ENCODE data around the gene MMP24.
"Not testable (repeated sequence)": the region's sequence is repeated elsewhere in the genome, so short reads cannot be mapped to it uniquely, and the experiment has no call there.

Gene MMP24

GRCh38 chr20:35226126-35226883 lies at the start of gene MMP24:
TSS of gene MMP24 (plus strand) at chr20:35226690. CDS start at chr20:35226739, 49 bp downstream.
- no peak for DNase-seq

GRCh38 chr20:35179292-35180212 lies 46.9 kb upstream of the MMP24 start:
- no peak for DNase-seq

- no peak for DNase-seq
Measured at GRCh38 chr20:35180266-35180665, 46.2 kb upstream of the MMP24 start.

DNA sequence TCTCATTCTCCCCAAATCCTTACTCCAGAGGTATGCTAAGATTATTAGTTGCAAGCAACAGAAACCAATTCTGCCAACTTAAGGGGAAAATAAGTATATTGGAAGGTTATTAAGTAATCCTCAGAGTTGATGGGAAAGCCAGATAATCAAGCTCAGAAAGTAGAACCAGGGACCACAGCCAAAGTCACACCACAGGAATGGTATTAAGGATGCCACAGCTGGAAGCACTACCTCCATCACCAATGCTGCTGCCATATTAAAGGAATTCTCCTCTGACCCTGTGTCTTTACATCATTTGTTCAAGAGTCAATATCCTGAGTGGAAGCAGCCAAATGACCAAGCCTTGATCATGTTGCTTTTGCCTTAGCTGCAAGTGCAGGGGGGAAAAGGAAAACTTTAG lies 44.8 kb upstream of the MMP24 start:
- DNase-seq, result no peak

GRCh38 chr20:35186691-35187289 lies 39.7 kb upstream of the MMP24 start:
- DNase-seq, result not testable (repeated sequence)

DNA sequence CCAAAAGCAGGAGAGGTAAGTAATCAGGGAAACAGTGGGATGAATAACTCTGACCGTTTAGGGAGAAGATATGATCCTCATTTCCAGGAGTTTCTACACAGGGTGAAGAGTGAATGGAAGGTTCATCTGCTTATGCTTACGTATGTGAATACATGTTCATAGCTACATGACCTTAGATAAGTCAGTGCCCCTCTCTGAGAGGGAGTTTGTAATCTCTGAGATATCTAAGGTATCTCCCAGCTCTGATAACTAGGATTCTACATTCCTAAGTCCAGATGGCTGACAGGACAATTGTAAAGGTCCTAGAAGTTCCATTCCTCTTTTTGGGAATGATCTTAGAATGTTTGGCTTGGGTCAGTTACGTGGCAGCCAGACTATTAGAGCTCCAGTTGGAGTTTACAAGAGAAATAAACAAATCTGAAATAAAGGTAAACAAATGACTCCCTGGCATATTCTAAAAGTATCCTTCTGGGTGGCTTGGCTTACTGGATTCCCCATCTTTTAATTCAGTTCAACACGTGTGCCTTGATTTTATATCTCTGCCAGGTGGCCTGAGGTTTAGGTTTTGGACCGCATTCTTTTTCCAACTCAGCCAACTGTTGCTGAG lies 38.8 kb upstream of the MMP24 start:
- no peak for DNase-seq

DNA sequence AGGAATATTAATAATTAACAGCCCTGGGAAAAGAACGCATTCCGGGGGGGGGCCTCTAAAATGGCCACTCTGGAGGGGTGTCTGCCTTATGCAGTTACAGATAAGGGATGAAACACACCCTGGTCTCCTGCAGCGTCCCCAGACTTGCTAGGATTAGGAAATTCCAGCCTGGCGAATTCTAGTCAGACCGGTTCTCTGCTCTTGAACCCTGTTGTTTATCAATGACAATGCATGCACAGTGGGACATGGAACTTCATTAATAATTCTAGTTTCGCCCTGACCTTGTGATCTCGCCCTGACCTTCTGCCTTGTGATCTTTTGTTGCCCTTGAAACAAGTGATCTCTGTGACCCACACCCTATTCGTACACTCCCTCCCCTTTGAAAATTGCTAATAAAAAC lies 37.3 kb upstream of the MMP24 start:
- DNase-seq, result not testable (repeated sequence)

DNA sequence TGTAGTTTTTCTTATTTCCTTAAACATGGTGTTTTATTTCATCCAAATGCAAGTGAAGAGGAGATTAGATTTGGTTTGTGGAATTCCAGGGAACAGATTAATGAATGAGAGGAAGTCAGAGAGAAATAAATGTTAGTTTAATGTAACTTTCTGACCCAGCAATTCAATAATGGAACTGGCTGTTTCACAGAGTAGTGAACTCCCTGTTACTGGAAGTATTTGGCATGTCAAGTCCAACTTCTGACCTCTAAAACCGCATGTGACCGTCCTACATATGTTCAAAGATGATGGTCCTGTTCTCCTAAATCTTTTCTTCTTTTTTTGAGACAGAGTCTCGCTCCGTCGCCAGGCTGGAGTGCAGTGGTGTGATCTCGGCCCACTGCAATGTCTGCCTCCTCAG lies 35.9 kb upstream of the MMP24 start:
- no peak for DNase-seq

GRCh38 chr20:35191419-35192117 lies 34.9 kb upstream of the MMP24 start:
- DNase-seq, result no peak

DNA sequence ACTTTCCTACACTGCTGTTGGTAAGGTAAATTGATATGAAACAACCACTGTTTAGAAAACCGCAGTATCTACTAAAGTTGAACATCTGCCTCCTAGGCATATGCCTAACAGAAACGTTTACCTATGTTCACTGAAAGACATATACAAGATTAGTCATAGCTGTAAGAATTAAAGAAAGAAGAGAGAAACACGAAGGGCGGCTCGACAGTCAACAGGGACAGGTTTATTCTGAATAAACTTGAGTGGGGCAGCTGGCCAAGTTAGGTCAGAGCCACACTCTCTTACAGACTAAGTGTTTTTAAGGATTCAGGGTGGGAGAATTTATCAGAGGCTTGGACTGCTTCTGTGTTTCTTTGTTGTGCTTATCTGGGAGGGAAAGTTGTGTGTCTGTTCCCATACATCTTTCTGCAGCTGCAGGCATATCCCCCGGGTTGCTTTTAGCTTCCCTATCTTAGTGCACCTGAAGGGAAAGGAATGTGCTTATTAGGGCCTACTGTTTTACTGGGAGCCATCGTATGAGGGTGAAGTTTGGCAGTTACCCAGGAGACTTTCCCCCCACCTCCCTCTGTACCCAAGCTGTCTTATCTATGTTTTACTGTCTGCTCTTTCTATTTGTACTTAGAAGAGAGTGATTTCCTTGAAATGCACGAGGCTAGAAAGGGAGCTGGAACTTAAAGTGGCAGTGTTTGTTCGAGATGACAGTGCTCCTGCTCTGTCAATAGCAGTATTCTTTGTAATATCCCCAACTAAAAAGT lies 34.2 kb upstream of the MMP24 start:
- no peak for DNase-seq

GRCh38 chr20:35193031-35193791 lies 33.3 kb upstream of the MMP24 start:
- not testable (repeated sequence) for DNase-seq

- DNase-seq, result no peak
Measured at GRCh38 chr20:35196313-35196712, 30.2 kb upstream of the MMP24 start.

GRCh38 chr20:35199740-35200139 lies 26.8 kb upstream of the MMP24 start:
- no peak for DNase-seq

GRCh38 chr20:35200267-35200666 lies 26.2 kb upstream of the MMP24 start:
- DNase-seq, result no peak

GRCh38 chr20:35201467-35201866 lies 25.0 kb upstream of the MMP24 start:
- not testable (repeated sequence) for DNase-seq

DNA sequence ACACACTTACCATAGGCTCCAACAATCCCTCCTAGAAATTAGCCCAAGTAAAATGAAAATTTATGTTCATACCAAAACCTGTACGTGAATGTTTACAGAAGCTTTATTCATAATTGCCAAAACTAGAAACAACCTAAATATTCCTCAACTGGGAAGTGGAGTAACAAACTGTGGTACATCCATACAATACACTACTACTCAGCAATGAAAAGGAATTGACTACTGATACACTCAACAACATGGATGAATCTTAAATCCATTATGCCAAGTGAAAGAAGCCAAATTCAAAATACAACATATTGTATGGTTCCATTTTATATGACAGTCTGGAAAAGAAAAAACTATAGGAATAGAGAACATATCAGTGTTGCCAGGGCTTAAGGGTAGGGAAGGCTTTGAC lies 19.7 kb upstream of the MMP24 start:
- DNase-seq, result no peak

DNA sequence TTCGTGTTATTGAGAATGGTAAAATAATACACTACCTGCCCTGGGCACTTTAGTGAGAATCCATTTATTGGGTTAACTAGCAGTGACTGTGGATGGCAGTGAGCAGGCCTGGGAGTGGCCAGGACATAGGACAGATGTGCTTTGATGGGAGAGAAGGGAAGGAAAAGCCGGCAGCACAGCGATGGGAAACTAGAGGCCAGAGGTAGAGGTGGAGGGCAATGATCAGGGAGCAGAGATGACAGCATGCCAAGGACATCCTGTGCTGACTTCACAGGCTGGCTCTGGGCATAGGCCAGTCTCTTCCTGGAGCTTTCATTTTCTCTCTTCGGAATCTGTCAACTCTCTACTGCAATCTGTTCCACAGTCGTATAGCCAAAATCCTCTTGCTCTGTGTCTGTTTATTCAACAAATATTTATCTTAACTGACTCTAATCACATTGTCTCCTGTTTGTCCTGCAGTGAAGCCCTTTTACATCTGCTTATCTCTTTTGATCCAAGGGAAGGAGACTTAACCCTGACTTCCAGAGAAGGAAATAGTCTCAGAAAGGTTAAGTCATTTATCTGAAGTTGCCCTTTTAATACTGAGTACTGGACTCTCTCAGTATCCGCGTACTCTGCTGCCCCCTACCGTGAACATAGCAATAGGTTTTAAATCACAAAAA lies 18.4 kb upstream of the MMP24 start:
- peak; percentile 68 for DNase-seq

GRCh38 chr20:35215066-35215956 lies 11.2 kb upstream of the MMP24 start:
- DNase-seq, result no peak

GRCh38 chr20:35216541-35216940 lies 9.9 kb upstream of the MMP24 start:
- no peak for DNase-seq
